A549 (cell line): ENCODE results near the gene ALPG. TPM values are rescaled to one million over a fixed set of nuclear protein-coding genes. Genes with fewer than 3 reads are reported as not detected.

ENCODE experiments used
- ATAC-seq, 2 experiments: fragments of 200-7000 bp in 1 of 2; fragments of >200 bp in 1 of 2; cut with Nextera tagmentation in 1 of 2; cut with Tn5 transposase in 1 of 2; 3 replicates each; pipeline versions ENCODE4 v1.8.0 to v1.9.1; 2018 to 2020; ENCODE audit warnings: mild to moderate bottlenecking in 1 of 2, moderate library complexity in 1 of 2
- CTCF ChIA-PET: fragments of 300-600 bp; sonication (Branson Sonifier 250); formaldehyde crosslinking; extraction: SDS; loops from one replicate; lab custom pipeline; 2021; ENCODE audit warnings: antibody characterized with exemption, inconsistent platforms; lab: Yijun Ruan, JAX
- POLR2A ChIA-PET: fragments of 350-600 bp; formaldehyde crosslinking; extraction: SDS; loops from one replicate; lab custom pipeline; 2021; ENCODE audit warnings: antibody characterized with exemption, inconsistent platforms; lab: Yijun Ruan, JAX
- DNase-seq, 2 experiments: peaks; one replicate each; pipeline versions ENCODE4 v3.0.0 to v3.0.0-alpha.2; 2011 to 2016; ENCODE audit warnings: low read depth in 1 of 2, low spot score in 1 of 2
- FAIRE-seq: peaks from 2 replicates; lab custom pipeline; 2011; peaks lifted over from hg19 to GRCh38; lab: Jason Lieb, UNC
- H3K27ac ChIP-seq, 2 experiments: fragments of >200 bp; sonication (Bioruptor Twin); formaldehyde crosslinking; 3 replicates each; pipeline ENCODE4 v1.5.1; 2016 to 2017
- H3K4me1 ChIP-seq: fragments of >200 bp; sonication (Bioruptor Twin); formaldehyde crosslinking; 3 replicates; pipeline ENCODE4 v1.6.1; 2016
- H3K4me2 ChIP-seq: fragments of >200 bp; sonication (Bioruptor Twin); formaldehyde crosslinking; 3 replicates; pipeline ENCODE4 v1.6.1; 2016
- H3K4me3 ChIP-seq: fragments of >200 bp; sonication (Bioruptor Twin); formaldehyde crosslinking; 3 replicates; pipeline ENCODE4 v1.5.1; 2016
- H3K9me3 ChIP-seq: fragments of >200 bp; sonication (Bioruptor Twin); formaldehyde crosslinking; 3 replicates; pipeline ENCODE4 v1.6.1; 2016
- BHLHE40 ChIP-seq: IDR thresholded peaks from 2 replicates; pipeline ENCODE4 v1.6.1; 2012; ENCODE audit warnings: low read depth, low read length, inconsistent platforms
- CHD2 ChIP-seq: fragments of 150-350 bp; IDR thresholded peaks from 2 replicates; pipeline ENCODE4 v1.6.1; 2014; ENCODE audit warnings: low read length; ENCODE audit not compliant: partially characterized antibody
- EHMT2 ChIP-seq: fragments of 200-600 bp; sonication (generic); IDR thresholded peaks from 2 replicates; pipeline ENCODE4 v1.6.1; 2016; ENCODE audit warnings: antibody characterized with exemption, low read depth, mild to moderate bottlenecking, moderate library complexity
- HES2 ChIP-seq: fragments of >200 bp; sonication (Bioruptor Twin); formaldehyde crosslinking; IDR thresholded peaks from 2 replicates; pipeline ENCODE4 v1.6.1; 2016
- HMGXB4 ChIP-seq: fragments of 250-450 bp; sonication (Bioruptor Pico); IDR thresholded peaks from 2 replicates; pipeline ENCODE4 v1.5.0; 2021; ENCODE audit warnings: mild to moderate bottlenecking, moderate library complexity, borderline replicate concordance
- HOXB5 ChIP-seq: fragments of 250-450 bp; sonication (Bioruptor Pico); IDR thresholded peaks from 2 replicates; pipeline ENCODE4 v1.5.0; 2020; ENCODE audit warnings: mild to moderate bottlenecking, moderate library complexity
- JUNB ChIP-seq: fragments of >200 bp; sonication (Bioruptor Twin); formaldehyde crosslinking; IDR thresholded peaks from 2 replicates; pipeline ENCODE4 v1.6.1; 2016
- KDM1A ChIP-seq: fragments of 200-600 bp; sonication (generic); IDR thresholded peaks from 2 replicates; pipeline ENCODE4 v1.6.1; 2016; ENCODE audit warnings: low read depth, mild to moderate bottlenecking
- NFE2L2 ChIP-seq: fragments of 150-350 bp; conservative IDR thresholded peaks from 2 replicates; pipeline ENCODE4 v1.6.1; 2014; ENCODE audit warnings: low read length
- PBX3 ChIP-seq: IDR thresholded peaks from 2 replicates; pipeline ENCODE4 v1.6.1; 2012
- POLR2AphosphoS2 ChIP-seq: conservative IDR thresholded peaks from 2 replicates; pipeline ENCODE4 v1.6.1; 2012; ENCODE audit warnings: low read length, improper control_type of control experiment, inconsistent platforms
- RAD21 ChIP-seq, 2 experiments: fragments of >200 bp in 1 of 2; sonication (Bioruptor Twin) in 1 of 2; formaldehyde crosslinking in 1 of 2; IDR thresholded peaks in 1 of 2; conservative IDR thresholded peaks in 1 of 2; 2 replicates in 1 of 2; 3 replicates in 1 of 2; pipeline ENCODE4 v1.6.1; 2012 to 2018; ENCODE audit warnings: inconsistent platforms in 1 of 2
- SMC3 ChIP-seq: fragments of >200 bp; sonication (Bioruptor Twin); formaldehyde crosslinking; IDR thresholded peaks from 3 replicates; pipeline ENCODE4 v1.6.1; 2018; ENCODE audit warnings: inconsistent platforms
- TFCP2L1 ChIP-seq: fragments of 250-450 bp; sonication (Bioruptor Pico); IDR thresholded peaks from 2 replicates; pipeline ENCODE4 v1.5.0; 2021; ENCODE audit warnings: mild to moderate bottlenecking
- TP53 ChIP-seq: fragments of 250-450 bp; sonication (Bioruptor Pico); IDR thresholded peaks from 2 replicates; pipeline ENCODE4 v1.5.0; 2021; ENCODE audit warnings: mild to moderate bottlenecking, moderate library complexity
- ZFP36 ChIP-seq: fragments of 450-650 bp; IDR thresholded peaks from 2 replicates; pipeline ENCODE4 v1.6.1; 2014; ENCODE audit warnings: borderline replicate concordance; ENCODE audit not compliant: partially characterized antibody
- ZNF302 ChIP-seq: fragments of 250-450 bp; sonication (Bioruptor Pico); IDR thresholded peaks from 2 replicates; pipeline ENCODE4 v1.9.0; 2021; ENCODE audit warnings: inconsistent platforms, mild to moderate bottlenecking, moderate library complexity
- WGBS: methylation state at CpG from one replicate; pipeline ENCODE4 v1.1.6; 2017; ENCODE audit errors: missing lambda C conversion rate; 5-methylcytosine and 5-hydroxymethylcytosine counted together
- polyA plus RNA-seq, 4 experiments: library from polyadenylated mRNA; depleted of rRNA in 3 of 4; stranded (reverse); fragments of >200 nt; fragmentation: RNase III in 1 of 4; extraction: RNeasy Plus Mini Kit Qiagen cat#74134 plus additional on column Dnase treatment in 1 of 4; gene quantifications; 2 replicates in 3 of 4; 3 replicates in 1 of 4; pipeline ENCODE4 v1.2.3, GENCODE V29; 2011 to 2017
- TF ChIP-seq, protein P1 (sequence below): fragments of 150-350 bp; IDR thresholded peaks from 2 replicates; pipeline ENCODE4 v1.6.1; 2014; ENCODE audit warnings: low read depth, mild to moderate bottlenecking, low read length
- TF ChIP-seq, protein P2 (sequence below): fragments of >200 bp; sonication (Bioruptor Twin); formaldehyde crosslinking; IDR thresholded peaks from 3 replicates; pipeline ENCODE4 v1.5.1; 2016
- TF ChIP-seq, protein P3 (sequence below): fragments of 450-650 bp; IDR thresholded peaks from 2 replicates; pipeline ENCODE4 v1.6.1; 2014; ENCODE audit warnings: antibody characterized with exemption

The ALPG gene
- polyA plus RNA-seq, 2 of the 4 experiments (the other 2 are of a cell fraction) = 0.04 to 0.18 TPM

GRCh38 chr2:232367591-232368233 is 38.9 kb upstream of the ALPG start:
- Histone ChIP-seq H3K27ac (peak overlapping the region; percentile 52 to 54; a peak in 4 of 6 replicates), H3K9me3 (no peaks in the 10 kb centered on the region), H3K4me2 (no peak overlapping the region), H3K4me1 (peaks cover 16% of the 10 kb centered on the region; the same call in 2 of the 3 replicates), H3K4me3 (no peak overlapping the region)
- 75% methylated on average over 7 of the region's 13 CpGs for WGBS
- ATAC-seq = peak in 1 of 2 experiments; percentile 66; a peak in 3 of 6 replicates
- CTCF ChIA-PET = interaction anchor here (0.6 to 2.4 kb wide), 10 partner anchors 9 to 443 kb away, joined by 3 to 11 read pairs (median 4); no protein-coding TSS in a partner anchor
- no peak for FAIRE-seq
- DNase-seq = peak in 1 of 2 experiments; percentile 26
- POLR2A ChIA-PET = no interaction called here
- peak in 1 of 2 experiments; percentile 43; a peak in 2 of 5 replicates for TF ChIP-seq RAD21 (conservative IDR thresholded peaks at IDR 0.05 in 1 of 2, IDR thresholded peaks at IDR 0.05 in 1 of 2)
- no peak for TF ChIP-seq CHD2
- no peak for TF ChIP-seq POLR2AphosphoS2
- TF ChIP-seq, protein P1, sequence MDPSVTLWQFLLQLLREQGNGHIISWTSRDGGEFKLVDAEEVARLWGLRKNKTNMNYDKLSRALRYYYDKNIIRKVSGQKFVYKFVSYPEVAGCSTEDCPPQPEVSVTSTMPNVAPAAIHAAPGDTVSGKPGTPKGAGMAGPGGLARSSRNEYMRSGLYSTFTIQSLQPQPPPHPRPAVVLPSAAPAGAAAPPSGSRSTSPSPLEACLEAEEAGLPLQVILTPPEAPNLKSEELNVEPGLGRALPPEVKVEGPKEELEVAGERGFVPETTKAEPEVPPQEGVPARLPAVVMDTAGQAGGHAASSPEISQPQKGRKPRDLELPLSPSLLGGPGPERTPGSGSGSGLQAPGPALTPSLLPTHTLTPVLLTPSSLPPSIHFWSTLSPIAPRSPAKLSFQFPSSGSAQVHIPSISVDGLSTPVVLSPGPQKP = no peak
- TF ChIP-seq, protein P2, sequence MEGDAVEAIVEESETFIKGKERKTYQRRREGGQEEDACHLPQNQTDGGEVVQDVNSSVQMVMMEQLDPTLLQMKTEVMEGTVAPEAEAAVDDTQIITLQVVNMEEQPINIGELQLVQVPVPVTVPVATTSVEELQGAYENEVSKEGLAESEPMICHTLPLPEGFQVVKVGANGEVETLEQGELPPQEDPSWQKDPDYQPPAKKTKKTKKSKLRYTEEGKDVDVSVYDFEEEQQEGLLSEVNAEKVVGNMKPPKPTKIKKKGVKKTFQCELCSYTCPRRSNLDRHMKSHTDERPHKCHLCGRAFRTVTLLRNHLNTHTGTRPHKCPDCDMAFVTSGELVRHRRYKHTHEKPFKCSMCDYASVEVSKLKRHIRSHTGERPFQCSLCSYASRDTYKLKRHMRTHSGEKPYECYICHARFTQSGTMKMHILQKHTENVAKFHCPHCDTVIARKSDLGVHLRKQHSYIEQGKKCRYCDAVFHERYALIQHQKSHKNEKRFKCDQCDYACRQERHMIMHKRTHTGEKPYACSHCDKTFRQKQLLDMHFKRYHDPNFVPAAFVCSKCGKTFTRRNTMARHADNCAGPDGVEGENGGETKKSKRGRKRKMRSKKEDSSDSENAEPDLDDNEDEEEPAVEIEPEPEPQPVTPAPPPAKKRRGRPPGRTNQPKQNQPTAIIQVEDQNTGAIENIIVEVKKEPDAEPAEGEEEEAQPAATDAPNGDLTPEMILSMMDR = peak; percentile 29; the same call in 2 of the 3 replicates
- no peak for TF ChIP-seq BHLHE40
- TF ChIP-seq SMC3 = 0 out of 3 replicates have a peak, but pooled peaks have one; percentile 32
- no peak for TF ChIP-seq JUNB
- no peak for TF ChIP-seq ZNF302 (CRISPR knock-in tag)
- no peak for TF ChIP-seq TP53 (CRISPR knock-in tag)
- TF ChIP-seq KDM1A = no peak

DNA sequence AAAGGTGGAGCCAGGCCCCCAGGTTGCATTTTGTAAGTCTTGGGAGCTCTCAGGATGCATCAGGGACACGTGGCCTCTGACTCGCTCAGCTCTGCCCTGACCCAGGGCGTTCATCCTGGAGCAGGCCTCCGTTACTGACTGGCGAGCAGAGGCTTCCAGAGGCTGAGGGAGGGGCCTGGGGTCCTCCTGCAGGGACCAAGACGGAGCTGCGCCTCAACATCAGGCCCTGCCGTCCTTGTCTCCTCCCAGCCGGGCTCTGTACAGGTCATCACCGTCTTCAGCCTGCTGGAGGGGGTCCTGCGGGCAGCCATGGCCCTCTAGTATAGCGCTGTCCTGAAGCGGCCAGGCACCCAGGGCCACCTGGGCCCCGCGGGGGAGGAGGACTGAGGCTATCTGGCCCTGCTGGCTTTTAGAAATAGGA is 38.3 kb upstream of the ALPG start:
- TF ChIP-seq, protein P3, sequence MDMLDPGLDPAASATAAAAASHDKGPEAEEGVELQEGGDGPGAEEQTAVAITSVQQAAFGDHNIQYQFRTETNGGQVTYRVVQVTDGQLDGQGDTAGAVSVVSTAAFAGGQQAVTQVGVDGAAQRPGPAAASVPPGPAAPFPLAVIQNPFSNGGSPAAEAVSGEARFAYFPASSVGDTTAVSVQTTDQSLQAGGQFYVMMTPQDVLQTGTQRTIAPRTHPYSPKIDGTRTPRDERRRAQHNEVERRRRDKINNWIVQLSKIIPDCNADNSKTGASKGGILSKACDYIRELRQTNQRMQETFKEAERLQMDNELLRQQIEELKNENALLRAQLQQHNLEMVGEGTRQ = peak; percentile 19; the same call in 1 of the 2 replicates
- TF ChIP-seq EHMT2 = no peak
- ChIA-PET CTCF (interaction anchor here (0.6 to 2.2 kb wide), 9 partner anchors 8 to 444 kb away, joined by 3 to 11 read pairs (median 4); no protein-coding TSS in a partner anchor), POLR2A (no interaction called here)
- FAIRE-seq (no peak), ATAC-seq (peak in 1 of 2 experiments; percentile 32; a peak in 2 of 6 replicates), DNase-seq (peak; percentile 21 to 29)
- H3K27ac ChIP-seq = peak overlapping the region; percentile 37 to 54; a peak in 3 of 6 replicates
- H3K4me3 ChIP-seq = no peak overlapping the region
- WGBS = 95% methylated on average over 5 of the region's 15 CpGs
- no peak overlapping the region for H3K4me2 ChIP-seq
- H3K9me3 ChIP-seq = no peaks in the 10 kb centered on the region
- H3K4me1 ChIP-seq = peaks cover 16% of the 10 kb centered on the region; the same call in 2 of the 3 replicates

GRCh38 chr2:232369126-232369951 is 37.3 kb upstream of the ALPG start:
- Histone ChIP-seq H3K4me1 (peaks cover 16% of the 10 kb centered on the region; the same call in 2 of the 3 replicates), H3K27ac (no peak overlapping the region), H3K4me2 (no peak overlapping the region), H3K4me3 (no peak overlapping the region), H3K9me3 (no peaks in the 10 kb centered on the region)
- CTCF ChIA-PET = interaction anchor here (0.7 kb wide), 2 partner anchors 17 to 121 kb away, joined by 3 read pairs; no protein-coding TSS in a partner anchor
- FAIRE-seq (no peak), ATAC-seq (no peak), DNase-seq (no peak)
- 84% methylated on average over 4 of the region's 15 CpGs for whole genome bisulfite sequencing
- POLR2A ChIA-PET = no interaction called here
- no peak for TF ChIP-seq NFE2L2
- TF ChIP-seq ZFP36 = no peak
- no peak for TF ChIP-seq RAD21 (conservative IDR thresholded peaks at IDR 0.05 in 1 of 2, IDR thresholded peaks at IDR 0.05 in 1 of 2)
- no peak for TF ChIP-seq PBX3
- TF ChIP-seq HMGXB4 (CRISPR knock-in tag) = no peak
- TF ChIP-seq HES2 = no peak
- no peak for TF ChIP-seq HOXB5
- no peak for TF ChIP-seq TFCP2L1 (CRISPR knock-in tag)
